H1 (cell line): ENCODE results near the gene BCAS3. TPM values are rescaled to one million over a fixed set of nuclear protein-coding genes. Genes with fewer than 3 reads are reported as not detected.

Experiments used
- CTCF ChIA-PET: fragments of 300-600 bp; sonication (Branson Sonifier 250); formaldehyde crosslinking; loops from one replicate; lab custom pipeline; 2021; ENCODE audit not compliant: partially characterized antibody; lab: Charles Lee
- POLR2A ChIA-PET: fragments of 300-600 bp; sonication (Branson Sonifier 250); formaldehyde crosslinking; loops from one replicate; lab custom pipeline; 2021; ENCODE audit warnings: inconsistent platforms; ENCODE audit not compliant: partially characterized antibody; lab: Charles Lee
- DNase-seq, 2 experiments: peaks; one replicate each; pipeline versions ENCODE4 v3.0.0 to v3.0.0-alpha.2; 2010 to 2022; ENCODE audit warnings: low spot score in 2 of 2, low read depth in 1 of 2, mixed read lengths in 1 of 2
- FAIRE-seq: peaks from 2 replicates; lab custom pipeline; 2011; peaks lifted over from hg19 to GRCh38; lab: Jason Lieb, UNC
- H2AFZ ChIP-seq: 2 replicates; pipeline ENCODE4 v1.8.1; 2012; ENCODE audit warnings: low read length, inconsistent platforms
- H2AK5ac ChIP-seq: 2 replicates; pipeline ENCODE4 v1.6.1; 2013; ENCODE audit warnings: low read depth, low read length
- H2BK120ac ChIP-seq: replicated peaks from 2 replicates; pipeline ENCODE3; 2013; ENCODE audit warnings: low read depth, low read length, inconsistent platforms
- H2BK12ac ChIP-seq: 2 replicates; pipeline ENCODE4 v1.6.1; 2013; ENCODE audit warnings: low read depth, low read length
- H2BK15ac ChIP-seq: 2 replicates; pipeline ENCODE4 v1.6.1; 2013; ENCODE audit warnings: low read length
- H2BK20ac ChIP-seq: 2 replicates; pipeline ENCODE4 v1.6.1; 2013; ENCODE audit warnings: low read length
- H2BK5ac ChIP-seq: 2 replicates; pipeline ENCODE4 v1.6.1; 2013; ENCODE audit warnings: low read depth, low read length
- H3K14ac ChIP-seq: 2 replicates; pipeline ENCODE4 v1.6.1; 2013; ENCODE audit warnings: inconsistent platforms; ENCODE audit not compliant: insufficient read length
- H3K18ac ChIP-seq: 2 replicates; pipeline ENCODE4 v1.6.1; 2013; ENCODE audit warnings: low read length; ENCODE audit errors: extremely low read depth
- H3K23ac ChIP-seq: 2 replicates; pipeline ENCODE4 v1.6.1; 2013; ENCODE audit warnings: inconsistent platforms; ENCODE audit not compliant: insufficient read length
- H3K23me2 ChIP-seq: 2 replicates; pipeline ENCODE4 v1.6.1; 2013; ENCODE audit warnings: low read depth, low read length
- H3K27ac ChIP-seq: 2 replicates; pipeline ENCODE4 v1.6.1; 2011; ENCODE audit warnings: low read depth, low read length, inconsistent platforms
- H3K27me3 ChIP-seq, 4 experiments: replicated peaks in 1 of 4; 1 replicate in 1 of 4; 2 replicates in 3 of 4; pipeline versions ENCODE4 v1.6.1 to v1.8.1; 2011 to 2013; ENCODE audit warnings: low read length in 3 of 4, mild to moderate bottlenecking in 3 of 4, inconsistent platforms in 2 of 4, mixed read lengths in 2 of 4, moderate library complexity in 1 of 4; ENCODE audit not compliant: control insufficient read depth in 3 of 4, insufficient read depth in 3 of 4; ENCODE audit errors: extremely low read depth in 1 of 4
- H3K36me3 ChIP-seq, 4 experiments: 2 replicates each; pipeline versions ENCODE4 v1.6.1 to v1.8.1; 2011 to 2013; ENCODE audit warnings: mild to moderate bottlenecking in 4 of 4, low read length in 3 of 4, moderate library complexity in 2 of 4, control low read depth in 1 of 4, inconsistent platforms in 1 of 4; ENCODE audit not compliant: insufficient read depth in 4 of 4, control insufficient read depth in 2 of 4
- H3K4ac ChIP-seq: replicated peaks from 2 replicates; pipeline ENCODE3; 2013; ENCODE audit warnings: low read length, low read depth, mixed read lengths, inconsistent platforms; ENCODE audit not compliant: insufficient read length
- H3K4me1 ChIP-seq, 4 experiments: replicated peaks in 1 of 4; 1 replicate in 1 of 4; 2 replicates in 3 of 4; pipeline versions ENCODE4 v1.6.1 to v1.8.1; 2011 to 2013; ENCODE audit warnings: low read length in 3 of 4, inconsistent platforms in 2 of 4, mixed read lengths in 1 of 4; ENCODE audit not compliant: insufficient read depth in 4 of 4, control insufficient read depth in 3 of 4
- H3K4me2 ChIP-seq, 2 experiments: 2 replicates each; pipeline versions ENCODE4 v1.6.1 to v1.8.1; 2011 to 2013; ENCODE audit warnings: low read depth in 2 of 2, low read length in 2 of 2, control low read depth in 1 of 2, inconsistent platforms in 1 of 2, mild to moderate bottlenecking in 1 of 2; ENCODE audit not compliant: insufficient read depth in 1 of 2
- H3K4me3 ChIP-seq, 4 experiments: fragments of 200-600, 300-600 bp in 1 of 4; sonication (generic), shearing (Covaris generic), sonication (Bioruptor Twin) in 1 of 4; 2 replicates each; pipeline versions ENCODE4 v1.5.1 to v1.8.1; 2011 to 2016; ENCODE audit warnings: low read length in 4 of 4, low read depth in 3 of 4, control low read depth in 2 of 4, inconsistent platforms in 2 of 4, mild to moderate bottlenecking in 2 of 4, mixed read lengths in 1 of 4, moderate library complexity in 1 of 4; ENCODE audit not compliant: insufficient read depth in 2 of 4; ENCODE audit errors: extremely low read depth in 1 of 4
- H3K56ac ChIP-seq: replicated peaks from 2 replicates; pipeline ENCODE3; 2013; ENCODE audit warnings: low read depth, mild to moderate bottlenecking, mixed read lengths, low read length, inconsistent platforms; ENCODE audit not compliant: insufficient read length
- H3K79me1 ChIP-seq: 2 replicates; pipeline ENCODE4 v1.6.1; 2013; ENCODE audit warnings: low read depth, low read length, control low read depth
- H3K79me2 ChIP-seq, 2 experiments: 2 replicates each; pipeline versions ENCODE4 v1.6.1 to v1.8.1; 2012 to 2013; ENCODE audit warnings: low read length in 2 of 2, mild to moderate bottlenecking in 2 of 2, inconsistent platforms in 1 of 2; ENCODE audit not compliant: insufficient read depth in 2 of 2, control insufficient read depth in 1 of 2
- H3K9ac ChIP-seq, 4 experiments: replicated peaks in 1 of 4; 1 replicate in 1 of 4; 2 replicates in 3 of 4; pipeline versions ENCODE4 v1.6.1 to v1.8.1; 2011 to 2013; ENCODE audit warnings: low read depth in 3 of 4, low read length in 3 of 4, control low read depth in 2 of 4, mild to moderate bottlenecking in 2 of 4, moderate library complexity in 2 of 4, inconsistent platforms in 1 of 4; ENCODE audit errors: extremely low read depth in 1 of 4
- H3K9me3 ChIP-seq, 2 experiments: 2 replicates each; pipeline versions ENCODE4 v1.6.1 to v1.8.1; 2012 to 2013; ENCODE audit warnings: mild to moderate bottlenecking in 2 of 2, moderate library complexity in 2 of 2, control low read depth in 1 of 2, inconsistent platforms in 1 of 2, low read depth in 1 of 2, low read length in 1 of 2, mixed read lengths in 1 of 2; ENCODE audit not compliant: insufficient read depth in 2 of 2
- H4K20me1 ChIP-seq, 2 experiments: replicated peaks in 1 of 2; 2 replicates each; pipeline versions ENCODE3 to v1.8.1; 2011 to 2013; ENCODE audit warnings: inconsistent platforms in 2 of 2, low read length in 2 of 2, mild to moderate bottlenecking in 1 of 2; ENCODE audit not compliant: insufficient read depth in 2 of 2, control insufficient read depth in 1 of 2
- H4K5ac ChIP-seq: 2 replicates; pipeline ENCODE4 v1.6.1; 2013; ENCODE audit warnings: low read length, low read depth, mixed read lengths, inconsistent platforms; ENCODE audit not compliant: insufficient read length
- H4K8ac ChIP-seq: 2 replicates; pipeline ENCODE4 v1.8.0; 2013; ENCODE audit warnings: mild to moderate bottlenecking, moderate library complexity, low read length, inconsistent platforms; ENCODE audit not compliant: insufficient read depth; ENCODE audit errors: extremely low read depth
- H4K91ac ChIP-seq: replicated peaks from 2 replicates; pipeline ENCODE3; 2013; ENCODE audit warnings: low read length, mixed read lengths, inconsistent platforms; ENCODE audit not compliant: insufficient read length
- BACH1 ChIP-seq: IDR thresholded peaks from 2 replicates; pipeline ENCODE4 v1.6.1; 2012; ENCODE audit warnings: low read length, improper control_type of control experiment
- MAFK ChIP-seq: IDR thresholded peaks from 2 replicates; pipeline ENCODE4 v1.6.1; 2012; ENCODE audit warnings: low read depth, mild to moderate bottlenecking, improper control_type of control experiment, low read length
- NANOG ChIP-seq: IDR thresholded peaks from 2 replicates; pipeline ENCODE4 v1.6.1; 2011; ENCODE audit warnings: low read length, low read depth, mild to moderate bottlenecking, inconsistent platforms; ENCODE audit not compliant: insufficient read depth, poor library complexity, severe bottlenecking
- POLR2A ChIP-seq, 2 experiments: IDR thresholded peaks; 1 replicate in 1 of 2; 2 replicates in 1 of 2; pipeline ENCODE4 v1.6.1; 2011; ENCODE audit warnings: low read depth in 2 of 2, low read length in 2 of 2, mild to moderate bottlenecking in 2 of 2; ENCODE audit errors: control extremely low read depth in 1 of 2
- RNF2 ChIP-seq: fragments of 200-900, 300-1000 bp; sonication (generic); IDR thresholded peaks from 2 replicates; pipeline ENCODE4 v1.7.1; 2016; ENCODE audit warnings: borderline replicate concordance, low read depth, mild to moderate bottlenecking, antibody characterized with exemption, low read length; ENCODE audit not compliant: poor library complexity, severe bottlenecking; ENCODE audit errors: missing control alignments
- SUZ12 ChIP-seq: fragments of 200-600 bp; sonication (generic); IDR thresholded peaks from 2 replicates; pipeline ENCODE4 v1.6.1; 2012; ENCODE audit warnings: mild to moderate bottlenecking, inconsistent platforms, low read length, moderate library complexity, mixed read lengths
- WGBS, 2 experiments: shearing (Covaris generic) in 1 of 2; methylation state at CpG; one replicate each; pipeline versions ENCODE4 v1.1.6 to v1.1.7; 2013 to 2015; ENCODE audit warnings: low lambda C conversion rate in 2 of 2, mixed read lengths in 2 of 2, inconsistent platforms in 1 of 2, low coverage in 1 of 2, missing lambda C conversion rate in 1 of 2; ENCODE audit not compliant: insufficient replicate concordance in 2 of 2, insufficient coverage in 1 of 2, insufficient read length in 1 of 2; ENCODE audit errors: extremely low coverage in 1 of 2, missing lambda C conversion rate in 1 of 2; 5-methylcytosine and 5-hydroxymethylcytosine counted together
- polyA plus RNA-seq, 7 experiments: library from polyadenylated mRNA; depleted of rRNA in 3 of 7; stranded (reverse) in 5 of 7; unstranded in 2 of 7; fragments of >200 nt in 5 of 7; fragments of 200-250 nt in 2 of 7; gene quantifications; 1 replicate in 5 of 7; 2 replicates in 1 of 7; 4 replicates in 1 of 7; pipeline versions ENCODE4 v1.2.1 to v1.2.3, GENCODE V29; 2011 to 2013; ENCODE audit warnings: missing spikeins in 2 of 7, mixed read lengths in 2 of 7
- total RNA-seq: library from RNA; stranded (reverse); fragmentation: NEBNext Ultra II Directional; extraction: Animal tissue kit (Norgen Biotek cat#: 25700); gene quantifications from 2 replicates; pipeline ENCODE4 v1.2.1, GENCODE V29; 2021
- TF ChIP-seq, protein P1 (sequence below): IDR thresholded peaks from 2 replicates; pipeline ENCODE4 v1.6.1; 2012; ENCODE audit warnings: inconsistent platforms
- TF ChIP-seq, protein P2 (sequence below), 3 experiments: IDR thresholded peaks; 1 replicate in 2 of 3; 2 replicates in 1 of 3; pipeline versions ENCODE4 v1.5.1 to v1.6.1; 2011; ENCODE audit warnings: low read length in 3 of 3, mild to moderate bottlenecking in 3 of 3, inconsistent platforms in 2 of 3, low read depth in 1 of 3, moderate library complexity in 1 of 3; ENCODE audit not compliant: insufficient read depth in 1 of 3; ENCODE audit errors: control extremely low read depth in 1 of 3
- TF ChIP-seq, protein P3 (sequence below): IDR thresholded peaks from 2 replicates; pipeline ENCODE4 v1.6.1; 2012; ENCODE audit warnings: low read length, inconsistent platforms

The BCAS3 gene
- total and polyA plus RNA-seq, 2 of the 8 experiments (the other 6 are each of a cell fraction or from before 2014, with no cell fraction given) = 9.9 to 13.3 TPM

DNA sequence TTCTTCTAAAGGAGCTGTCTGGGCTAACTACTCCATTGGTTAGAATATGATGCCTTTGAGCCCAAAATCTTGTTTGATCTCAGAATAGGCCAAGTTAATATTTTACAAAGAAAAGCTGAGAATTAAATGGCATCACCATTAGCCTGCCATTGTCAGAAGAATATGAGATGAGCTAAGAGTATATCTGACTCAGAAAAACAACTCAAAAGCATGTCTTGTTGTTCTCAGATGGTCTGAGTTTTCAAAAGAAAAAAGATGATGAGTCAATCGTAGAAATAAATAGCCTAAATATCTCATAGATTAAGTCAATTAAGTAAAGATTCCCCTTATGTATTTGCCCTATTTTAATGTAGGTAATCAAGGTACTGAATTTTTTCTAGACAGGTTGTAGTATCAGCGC, 524.9 kb downstream of the BCAS3 start:
- Histone ChIP-seq H3K4ac (no peak overlapping the region), H4K91ac (no peak overlapping the region), H3K36me3 (no peaks in the 10 kb centered on the region), H2BK5ac (no peak overlapping the region), H3K79me1 (no peaks in the 10 kb centered on the region; the same call in 1 of the 2 replicates), H3K14ac (no peak overlapping the region), H3K56ac (no peak overlapping the region), H4K8ac (no peak overlapping the region), H3K23ac (no peak overlapping the region), H3K23me2 (no peaks in the 10 kb centered on the region), H3K4me1 (peaks cover 0 to 4% (median 2%) of the 10 kb centered on the region in 4 experiments; a peak in 5 of 7 replicates), H2BK12ac (no peak overlapping the region), H3K18ac (no peak overlapping the region), H3K27me3 (no peaks in the 10 kb centered on the region), H3K79me2 (no peaks in the 10 kb centered on the region), H3K27ac (no peak overlapping the region), H3K9ac (no peak overlapping the region), H3K4me3 (no peak overlapping the region), H2BK120ac (no peak overlapping the region), H3K9me3 (no peaks in the 10 kb centered on the region), H2AFZ (no peak overlapping the region), H2BK20ac (no peak overlapping the region), H2BK15ac (no peak overlapping the region), H3K4me2 (no peak overlapping the region), H4K20me1 (no peaks in the 10 kb centered on the region), H4K5ac (no peak overlapping the region), H2AK5ac (no peak overlapping the region)
- 89% methylated on average over 2 of the region's 2 CpGs; no CpG with 5 or more reads in 1 of the 2 experiments for WGBS, 2 experiments
- DNase-seq (no peak), FAIRE-seq (no peak)
- POLR2A ChIA-PET = no interaction called here
- CTCF ChIA-PET = interaction anchor here (0.7 to 1.4 kb wide), 4 partner anchors 13 to 156 kb away, joined by 3 read pairs; no protein-coding TSS in a partner anchor
- TF ChIP-seq NANOG = no peak
- TF ChIP-seq MAFK = no peak
- no peak for TF ChIP-seq RNF2
- TF ChIP-seq, protein P1, sequence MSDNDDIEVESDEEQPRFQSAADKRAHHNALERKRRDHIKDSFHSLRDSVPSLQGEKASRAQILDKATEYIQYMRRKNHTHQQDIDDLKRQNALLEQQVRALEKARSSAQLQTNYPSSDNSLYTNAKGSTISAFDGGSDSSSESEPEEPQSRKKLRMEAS = no peak
- TF ChIP-seq SUZ12 = no peak
- no peak for TF ChIP-seq BACH1
- TF ChIP-seq, protein P2, sequence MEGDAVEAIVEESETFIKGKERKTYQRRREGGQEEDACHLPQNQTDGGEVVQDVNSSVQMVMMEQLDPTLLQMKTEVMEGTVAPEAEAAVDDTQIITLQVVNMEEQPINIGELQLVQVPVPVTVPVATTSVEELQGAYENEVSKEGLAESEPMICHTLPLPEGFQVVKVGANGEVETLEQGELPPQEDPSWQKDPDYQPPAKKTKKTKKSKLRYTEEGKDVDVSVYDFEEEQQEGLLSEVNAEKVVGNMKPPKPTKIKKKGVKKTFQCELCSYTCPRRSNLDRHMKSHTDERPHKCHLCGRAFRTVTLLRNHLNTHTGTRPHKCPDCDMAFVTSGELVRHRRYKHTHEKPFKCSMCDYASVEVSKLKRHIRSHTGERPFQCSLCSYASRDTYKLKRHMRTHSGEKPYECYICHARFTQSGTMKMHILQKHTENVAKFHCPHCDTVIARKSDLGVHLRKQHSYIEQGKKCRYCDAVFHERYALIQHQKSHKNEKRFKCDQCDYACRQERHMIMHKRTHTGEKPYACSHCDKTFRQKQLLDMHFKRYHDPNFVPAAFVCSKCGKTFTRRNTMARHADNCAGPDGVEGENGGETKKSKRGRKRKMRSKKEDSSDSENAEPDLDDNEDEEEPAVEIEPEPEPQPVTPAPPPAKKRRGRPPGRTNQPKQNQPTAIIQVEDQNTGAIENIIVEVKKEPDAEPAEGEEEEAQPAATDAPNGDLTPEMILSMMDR (IDR thresholded peaks at IDR 0.05; ENCODE audit: control extremely low read depth in 1 of 3, insufficient read depth in 1 of 3, low read depth in 1 of 3, low read length in 3 of 3) = no peak
- TF ChIP-seq POLR2A (IDR thresholded peaks at IDR 0.05; ENCODE audit: control extremely low read depth in 1 of 2, low read depth in 2 of 2, low read length in 2 of 2) = no peak
- TF ChIP-seq, protein P3, sequence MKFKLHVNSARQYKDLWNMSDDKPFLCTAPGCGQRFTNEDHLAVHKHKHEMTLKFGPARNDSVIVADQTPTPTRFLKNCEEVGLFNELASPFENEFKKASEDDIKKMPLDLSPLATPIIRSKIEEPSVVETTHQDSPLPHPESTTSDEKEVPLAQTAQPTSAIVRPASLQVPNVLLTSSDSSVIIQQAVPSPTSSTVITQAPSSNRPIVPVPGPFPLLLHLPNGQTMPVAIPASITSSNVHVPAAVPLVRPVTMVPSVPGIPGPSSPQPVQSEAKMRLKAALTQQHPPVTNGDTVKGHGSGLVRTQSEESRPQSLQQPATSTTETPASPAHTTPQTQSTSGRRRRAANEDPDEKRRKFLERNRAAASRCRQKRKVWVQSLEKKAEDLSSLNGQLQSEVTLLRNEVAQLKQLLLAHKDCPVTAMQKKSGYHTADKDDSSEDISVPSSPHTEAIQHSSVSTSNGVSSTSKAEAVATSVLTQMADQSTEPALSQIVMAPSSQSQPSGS = no peak
